Activated CD8-positive, alpha-beta T cell treated with anti-CD3 and anti-CD28 coated beads for 36 hours (primary cell): ENCODE measurements around the gene CAPN3. TPM values are rescaled to one million over a fixed set of nuclear protein-coding genes. Genes with fewer than 3 reads are reported as not detected.

ENCODE experiments used
- ATAC-seq: fragments of 200-7000 bp; cut with Tn5 transposase; one replicate; pipeline ENCODE4 v1.10.0; 2021; ENCODE audit warnings: mild to moderate bottlenecking, moderate library complexity
- CTCF ChIA-PET: fragments of 350-600 bp; sonication (Branson Sonifier 250); formaldehyde crosslinking; loops from one replicate; lab custom pipeline; 2021; ENCODE audit warnings: antibody characterized with exemption; lab: Charles Lee
- POLR2A ChIA-PET: fragments of 350-600 bp; sonication (Branson Sonifier 250); formaldehyde crosslinking; loops from one replicate; lab custom pipeline; 2021; ENCODE audit warnings: antibody characterized with exemption; lab: Charles Lee
- DNase-seq: peaks from one replicate; pipeline ENCODE4 v3.0.0-alpha.2; 2020
- H3K27ac Mint-ChIP-seq: one replicate; pipeline ENCODE4 v1.8.0; 2021; ENCODE audit warnings: mild to moderate bottlenecking, mixed read lengths
- H3K27me3 Mint-ChIP-seq: one replicate; pipeline ENCODE4 v1.8.0; 2021; ENCODE audit warnings: mixed read lengths
- H3K36me3 Mint-ChIP-seq: one replicate; pipeline ENCODE4 v1.8.0; 2021; ENCODE audit warnings: low read depth, mixed read lengths
- H3K4me1 Mint-ChIP-seq: one replicate; pipeline ENCODE4 v1.8.0; 2021; ENCODE audit warnings: low read depth, mixed read lengths
- H3K4me3 Mint-ChIP-seq: one replicate; pipeline ENCODE4 v1.8.0; 2021; ENCODE audit warnings: mild to moderate bottlenecking, moderate library complexity, mixed read lengths
- H3K9me3 Mint-ChIP-seq: one replicate; pipeline ENCODE4 v1.8.0; 2021; ENCODE audit warnings: mixed read lengths
- intact Hi-C: fragments of 100-400 bp; cut with micrococcal nuclease; formaldehyde crosslinking; loops from one replicate; pipeline ENCODE4 v1.10.0; 2022
- total RNA-seq, 2 experiments: library from RNA; stranded (reverse); gene quantifications; one replicate each; pipeline ENCODE4 v1.2.3, GENCODE V29; 2021
- TF ChIP-seq, protein P1 (sequence below): fragments of 200-600 bp; IDR thresholded peaks from one replicate; pipeline ENCODE4 v1.8.0; 2022; ENCODE audit warnings: antibody characterized with exemption, mild to moderate bottlenecking

CAPN3 gene
- total RNA-seq, 2 experiments from 2014 or later: 3.3 to 3.5 TPM

DNA sequence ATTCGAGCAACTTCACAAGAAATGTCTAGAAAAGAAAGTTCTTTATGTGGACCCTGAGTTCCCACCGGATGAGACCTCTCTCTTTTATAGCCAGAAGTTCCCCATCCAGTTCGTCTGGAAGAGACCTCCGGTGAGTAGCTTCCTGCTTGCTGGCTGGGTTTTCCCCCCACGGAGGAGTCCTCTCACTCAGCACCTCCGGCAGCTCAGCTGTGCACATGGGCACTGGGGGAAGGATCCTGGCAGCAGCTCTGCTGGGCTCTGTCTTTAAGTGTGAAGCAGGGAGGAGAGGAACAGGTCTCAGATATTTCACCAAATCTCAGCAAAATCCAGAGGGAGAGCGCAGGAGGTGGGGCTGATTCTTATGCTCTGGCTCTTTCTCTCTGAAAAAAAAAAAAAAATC is 684 bp downstream of the CAPN3 start:
- POLR2A ChIA-PET: no interaction called here
- H3K9me3 Mint-ChIP-seq: no peaks in the 10 kb centered on the region
- TF ChIP-seq, protein P1, sequence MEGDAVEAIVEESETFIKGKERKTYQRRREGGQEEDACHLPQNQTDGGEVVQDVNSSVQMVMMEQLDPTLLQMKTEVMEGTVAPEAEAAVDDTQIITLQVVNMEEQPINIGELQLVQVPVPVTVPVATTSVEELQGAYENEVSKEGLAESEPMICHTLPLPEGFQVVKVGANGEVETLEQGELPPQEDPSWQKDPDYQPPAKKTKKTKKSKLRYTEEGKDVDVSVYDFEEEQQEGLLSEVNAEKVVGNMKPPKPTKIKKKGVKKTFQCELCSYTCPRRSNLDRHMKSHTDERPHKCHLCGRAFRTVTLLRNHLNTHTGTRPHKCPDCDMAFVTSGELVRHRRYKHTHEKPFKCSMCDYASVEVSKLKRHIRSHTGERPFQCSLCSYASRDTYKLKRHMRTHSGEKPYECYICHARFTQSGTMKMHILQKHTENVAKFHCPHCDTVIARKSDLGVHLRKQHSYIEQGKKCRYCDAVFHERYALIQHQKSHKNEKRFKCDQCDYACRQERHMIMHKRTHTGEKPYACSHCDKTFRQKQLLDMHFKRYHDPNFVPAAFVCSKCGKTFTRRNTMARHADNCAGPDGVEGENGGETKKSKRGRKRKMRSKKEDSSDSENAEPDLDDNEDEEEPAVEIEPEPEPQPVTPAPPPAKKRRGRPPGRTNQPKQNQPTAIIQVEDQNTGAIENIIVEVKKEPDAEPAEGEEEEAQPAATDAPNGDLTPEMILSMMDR: no peak
- no peak overlapping the region for H3K4me3 Mint-ChIP-seq
- no peaks in the 10 kb centered on the region for H3K27me3 Mint-ChIP-seq
- DNase-seq (no peak), ATAC-seq (no peak)
- intact Hi-C loops: no loop called here
- H3K4me1 Mint-ChIP-seq: no peaks in the 10 kb centered on the region
- H3K27ac Mint-ChIP-seq: no peak overlapping the region
- H3K36me3 Mint-ChIP-seq: no peaks in the 10 kb centered on the region
- CTCF ChIA-PET: no interaction called here

DNA sequence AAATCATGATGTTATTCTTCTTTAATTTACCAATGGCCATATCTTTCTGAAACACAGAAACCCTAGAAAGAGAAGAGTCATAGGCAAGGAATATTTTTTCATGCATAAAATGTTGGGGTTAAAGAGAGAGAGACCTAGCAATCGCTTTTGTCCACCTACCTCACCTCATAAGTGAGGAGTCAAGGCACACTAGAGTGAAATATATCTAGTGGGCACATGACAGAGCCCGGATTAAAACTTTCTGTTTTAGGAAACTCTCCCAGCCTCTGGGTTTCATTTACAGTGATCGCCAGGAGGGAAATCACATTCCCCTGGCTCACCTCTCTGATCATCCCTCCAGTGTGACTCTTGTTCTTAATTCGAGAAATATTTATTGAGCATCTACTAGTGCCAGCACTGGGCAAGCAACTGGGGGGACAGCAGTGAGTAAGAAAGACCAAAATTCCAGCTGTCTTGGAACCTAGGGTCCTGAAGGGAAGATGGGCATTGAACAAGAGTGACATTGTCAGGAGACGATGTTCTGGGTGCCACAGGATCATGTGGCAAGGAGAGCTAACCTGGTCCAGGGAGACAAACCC is 1.3 kb downstream of the CAPN3 start:
- no peaks in the 10 kb centered on the region for H3K4me1 Mint-ChIP-seq
- CTCF ChIA-PET: no interaction called here
- H3K27me3 Mint-ChIP-seq: no peaks in the 10 kb centered on the region
- no peak overlapping the region for H3K27ac Mint-ChIP-seq
- H3K36me3 Mint-ChIP-seq: no peaks in the 10 kb centered on the region
- TF ChIP-seq, protein P1: no peak
- intact Hi-C loops: no loop called here
- DNase-seq: no peak
- ATAC-seq: no peak
- POLR2A ChIA-PET: no interaction called here
- H3K9me3 Mint-ChIP-seq: no peaks in the 10 kb centered on the region
- no peak overlapping the region for H3K4me3 Mint-ChIP-seq

DNA sequence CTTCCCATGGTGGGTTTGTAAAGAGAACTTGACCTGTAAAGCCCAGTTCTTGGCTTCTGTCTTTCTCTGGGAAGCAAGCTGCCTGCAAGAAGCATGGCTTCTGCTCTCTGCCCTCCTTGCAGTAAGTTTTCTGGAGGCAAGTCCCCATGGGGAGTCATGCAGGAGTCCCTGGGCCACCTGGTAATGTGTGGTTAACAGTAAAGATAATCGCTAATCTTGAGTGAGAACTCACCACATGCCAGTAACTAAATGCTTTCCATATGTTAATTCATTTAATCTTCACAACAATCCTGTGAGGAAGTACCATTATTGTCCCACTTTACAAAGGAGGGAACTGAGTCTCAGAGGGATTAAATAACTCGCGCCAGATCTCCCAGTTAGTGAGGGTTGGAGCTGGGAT is 4.2 kb downstream of the CAPN3 start:
- Mint-ChIP-seq H3K27me3 (no peaks in the 10 kb centered on the region), H3K4me1 (no peaks in the 10 kb centered on the region), H3K36me3 (no peaks in the 10 kb centered on the region), H3K27ac (no peak overlapping the region), H3K4me3 (no peak overlapping the region), H3K9me3 (no peaks in the 10 kb centered on the region)
- ATAC-seq: no peak
- POLR2A ChIA-PET: no interaction called here
- TF ChIP-seq, protein P1: no peak
- intact Hi-C loops: no loop called here
- CTCF ChIA-PET: no interaction called here
- no peak for DNase-seq

DNA sequence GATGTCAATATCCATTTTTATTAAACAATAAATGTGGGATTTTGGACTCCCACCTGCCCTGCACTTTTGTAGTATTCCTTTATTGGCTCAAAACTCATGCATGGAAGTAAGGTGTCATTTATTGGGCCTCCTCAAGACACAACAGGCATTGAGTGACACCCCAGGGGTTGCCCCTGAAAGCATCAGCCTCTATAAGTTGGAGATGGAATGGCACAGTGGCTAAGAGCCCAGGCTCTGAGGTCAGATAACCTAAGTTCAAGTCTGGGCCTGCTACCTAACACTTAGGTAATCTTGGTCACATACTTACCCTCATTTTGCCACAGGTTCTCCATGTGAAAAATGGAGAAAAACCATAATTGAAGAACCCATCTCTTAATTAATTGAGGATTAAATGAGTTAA is 4.6 kb downstream of the CAPN3 start:
- no peaks in the 10 kb centered on the region for H3K36me3 Mint-ChIP-seq
- TF ChIP-seq, protein P1: no peak
- H3K27ac Mint-ChIP-seq: no peak overlapping the region
- CTCF ChIA-PET: no interaction called here
- POLR2A ChIA-PET: no interaction called here
- intact Hi-C loops: no loop called here
- H3K9me3 Mint-ChIP-seq: no peaks in the 10 kb centered on the region
- no peak for ATAC-seq
- no peak overlapping the region for H3K4me3 Mint-ChIP-seq
- H3K27me3 Mint-ChIP-seq: no peaks in the 10 kb centered on the region
- H3K4me1 Mint-ChIP-seq: no peaks in the 10 kb centered on the region
- DNase-seq: no peak

DNA sequence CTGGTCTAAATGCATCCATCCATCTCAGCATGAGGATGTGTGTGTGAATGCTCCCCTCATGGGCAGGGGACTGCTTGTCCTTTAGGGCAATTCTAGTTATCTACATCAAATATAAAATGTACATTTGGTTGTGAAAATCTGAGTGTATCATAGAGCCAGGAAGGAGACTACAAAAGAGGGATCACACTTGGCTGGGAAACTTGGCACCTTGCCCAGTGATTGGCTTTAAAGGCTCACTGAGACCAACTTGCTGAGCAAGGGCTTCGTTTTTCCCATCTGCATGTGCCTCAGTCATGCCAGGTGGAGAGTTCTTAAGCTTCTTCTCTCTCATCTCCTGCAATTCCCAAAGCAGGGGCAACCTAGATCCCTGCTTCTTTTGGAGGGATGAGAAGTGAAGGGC is 5.2 kb downstream of the CAPN3 start:
- TF ChIP-seq, protein P1: no peak
- H3K4me3 Mint-ChIP-seq: no peak overlapping the region
- H3K27ac Mint-ChIP-seq: no peak overlapping the region
- DNase-seq (no peak), ATAC-seq (no peak)
- no peaks in the 10 kb centered on the region for H3K4me1 Mint-ChIP-seq
- H3K9me3 Mint-ChIP-seq: no peaks in the 10 kb centered on the region
- no peaks in the 10 kb centered on the region for H3K27me3 Mint-ChIP-seq
- intact Hi-C loops: no loop called here
- H3K36me3 Mint-ChIP-seq: no peaks in the 10 kb centered on the region
- CTCF ChIA-PET: interaction anchor here (1.5 kb wide), 1 partner anchor 21 kb away, joined by 4 read pairs; no protein-coding TSS in a partner anchor
- POLR2A ChIA-PET: no interaction called here
